HepG2 (cell line): ENCODE results near the gene HLF. TPM values are rescaled to one million over a fixed set of nuclear protein-coding genes. Genes with fewer than 3 reads are reported as not detected.

Experiments used
- AFF4 ChIP-seq: sonication (generic); formaldehyde crosslinking; IDR thresholded peaks from 2 replicates; pipeline ENCODE4 v1.4.0; 2020; ENCODE audit warnings: missing genetic modification reagents
- JUNB ChIP-seq: sonication (generic); formaldehyde crosslinking; IDR thresholded peaks from 2 replicates; pipeline ENCODE4 v1.8.0; 2022; ENCODE audit warnings: missing genetic modification reagents, mild to moderate bottlenecking, borderline replicate concordance
- PRDM10 ChIP-seq: sonication (generic); formaldehyde crosslinking; IDR thresholded peaks from 2 replicates; pipeline ENCODE4 v1.4.0; 2020; ENCODE audit warnings: low read depth, missing genetic modification reagents
- RARG ChIP-seq: sonication (generic); formaldehyde crosslinking; IDR thresholded peaks from 2 replicates; pipeline ENCODE4 v1.4.0; 2020; ENCODE audit warnings: low read depth, mild to moderate bottlenecking, missing genetic modification reagents
- SAFB2 ChIP-seq: sonication (generic); formaldehyde crosslinking; IDR thresholded peaks from 2 replicates; pipeline ENCODE4 v1.5.1; 2020; ENCODE audit warnings: missing genetic modification reagents, low read depth, mild to moderate bottlenecking, borderline replicate concordance
- SNAPC4 ChIP-seq: sonication (generic); formaldehyde crosslinking; IDR thresholded peaks from 2 replicates; pipeline ENCODE4 v1.4.0; 2020; ENCODE audit warnings: mild to moderate bottlenecking, missing genetic modification reagents
- STAT5B ChIP-seq: sonication (generic); formaldehyde crosslinking; IDR thresholded peaks from 2 replicates; pipeline ENCODE4 v1.4.0; 2020; ENCODE audit warnings: missing genetic modification reagents
- TFAP4 ChIP-seq: sonication (generic); IDR thresholded peaks from 2 replicates; pipeline ENCODE4 v1.6.1; 2016; ENCODE audit warnings: low read depth, borderline replicate concordance
- ZBTB37 ChIP-seq: sonication (generic); formaldehyde crosslinking; IDR thresholded peaks from 2 replicates; pipeline ENCODE4 v1.4.0; 2020; ENCODE audit warnings: mild to moderate bottlenecking, missing genetic modification reagents
- ZNF564 ChIP-seq: sonication (generic); formaldehyde crosslinking; IDR thresholded peaks from 2 replicates; pipeline ENCODE4 v1.8.1; 2023; ENCODE audit warnings: mild to moderate bottlenecking, missing genetic modification reagents
- ZSCAN31 ChIP-seq: sonication (generic); formaldehyde crosslinking; IDR thresholded peaks from 2 replicates; pipeline ENCODE4 v1.5.0; 2020; ENCODE audit warnings: low read depth, mild to moderate bottlenecking, missing genetic modification reagents
- polyA plus RNA-seq, 8 experiments: library from polyadenylated mRNA; depleted of rRNA in 3 of 8; stranded (reverse) in 7 of 8; unstranded in 1 of 8; fragments of >200 nt; fragmentation: Illumina TruSeq in 4 of 8; extraction: Trizol in 4 of 8; gene quantifications; 2 replicates each; pipeline versions ENCODE4 v1.2.1 to v1.2.3, GENCODE V29; 2011 to 2016; ENCODE audit warnings: low read depth in 4 of 8, missing spikeins in 1 of 8, mixed read lengths in 1 of 8; ENCODE audit not compliant: insufficient read depth in 1 of 8
- total RNA-seq, 5 experiments: library from RNA; depleted of rRNA; stranded (reverse); fragments of >200 nt; fragmentation: Illumina TruSeq; extraction: Trizol; gene quantifications; 2 replicates each; pipeline ENCODE4 v1.2.3, GENCODE V29; 2016; ENCODE audit warnings: low read depth in 1 of 5

HLF gene
- total and polyA plus RNA-seq, 2 of the 13 experiments (the other 11 are each of a cell fraction or from before 2014, with no cell fraction given): 202 to 346 TPM

GRCh38 chr17:55286681-55287589 is 22.2 kb downstream of the HLF start (continued):
- TF ChIP-seq ZBTB37 (CRISPR knock-in tag) (peak; percentile 77), SAFB2 (CRISPR knock-in tag) (no peak), AFF4 (peak; percentile 96; the same call in 1 of the 2 replicates), JUNB (CRISPR knock-in tag) (peak; percentile 99), RARG (CRISPR knock-in tag) (no peak), STAT5B (CRISPR knock-in tag) (peak; percentile 80; the same call in 1 of the 2 replicates), ZNF564 (CRISPR knock-in tag) (no peak), ZSCAN31 (CRISPR knock-in tag) (no peak; the same call in 1 of the 2 replicates), PRDM10 (peak; percentile 87), TFAP4 (peak; percentile 74; the same call in 1 of the 2 replicates), SNAPC4 (CRISPR knock-in tag) (0 out of 2 replicates have a peak, but pooled peaks have one; percentile 69)
